Activated CD8-positive, alpha-beta memory T cell treated with anti-CD3 and anti-CD28 coated beads for 24 hours (primary cell): ENCODE data around the gene RABGAP1L.
"Not testable (repeated sequence)": the region's sequence is repeated elsewhere in the genome, so short reads cannot be mapped to it uniquely, and the experiment has no call there.

Experiments used
- DNase-seq: peaks from one replicate; pipeline ENCODE4 v3.0.0-alpha.2; 2020

Gene RABGAP1L

DNA sequence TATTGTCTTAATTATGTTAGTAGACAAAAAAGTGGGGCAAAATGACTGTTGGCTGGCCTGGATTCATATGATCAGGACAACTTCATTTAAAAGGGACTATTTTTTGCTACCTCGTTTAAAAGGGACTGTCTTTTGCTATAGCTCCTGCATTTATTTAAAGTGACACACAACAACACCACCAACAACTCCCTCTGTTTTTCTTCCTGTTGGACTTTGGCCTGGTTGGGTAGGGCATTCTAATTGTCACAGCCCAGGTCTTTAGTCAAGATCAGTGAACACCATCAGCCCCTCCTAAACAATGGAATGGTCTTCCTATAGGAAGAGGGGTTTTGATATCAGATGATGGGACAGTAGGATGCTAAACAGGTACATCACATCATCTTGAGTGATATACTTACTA lies 530.2 kb downstream of the RABGAP1L start:
- DNase-seq: no peak

DNA sequence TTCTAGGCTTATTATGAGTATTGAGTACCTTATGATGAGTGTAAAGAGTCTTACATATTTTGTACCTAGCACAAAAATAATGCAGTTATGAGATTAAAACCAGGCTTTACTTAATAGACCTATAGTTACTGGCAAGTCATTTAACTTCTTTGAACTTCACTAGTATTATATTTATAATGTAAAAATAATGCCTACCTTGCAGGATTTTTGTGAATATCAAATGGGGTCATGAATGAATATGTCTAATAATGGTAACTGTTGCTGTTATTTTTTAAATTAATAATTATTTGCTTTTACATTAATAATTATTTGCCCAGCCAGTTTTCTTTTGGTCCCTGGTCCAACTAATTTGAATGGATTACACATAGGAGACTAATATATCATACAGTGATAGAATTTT lies 530.9 kb downstream of the RABGAP1L start:
- no peak for DNase-seq

DNA sequence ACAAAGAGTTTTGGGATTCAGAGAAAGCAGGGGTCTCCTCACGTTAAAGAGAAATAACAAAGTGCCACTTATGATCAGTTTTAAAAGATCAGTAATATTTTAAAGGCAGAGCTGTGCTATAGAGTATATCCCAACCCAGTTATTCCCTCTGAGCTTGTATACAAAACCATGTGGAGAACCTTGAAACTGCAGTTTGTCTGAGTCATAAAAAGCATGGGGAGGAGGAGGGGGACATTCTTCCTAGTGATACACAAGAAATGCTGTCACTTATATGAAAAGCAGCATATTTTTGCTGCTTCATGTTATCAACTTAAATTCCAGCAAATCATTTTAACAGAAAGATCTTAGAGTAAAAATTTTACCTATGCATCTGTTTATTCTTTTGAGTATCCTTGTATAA lies 533.0 kb downstream of the RABGAP1L start:
- no peak for DNase-seq

DNA sequence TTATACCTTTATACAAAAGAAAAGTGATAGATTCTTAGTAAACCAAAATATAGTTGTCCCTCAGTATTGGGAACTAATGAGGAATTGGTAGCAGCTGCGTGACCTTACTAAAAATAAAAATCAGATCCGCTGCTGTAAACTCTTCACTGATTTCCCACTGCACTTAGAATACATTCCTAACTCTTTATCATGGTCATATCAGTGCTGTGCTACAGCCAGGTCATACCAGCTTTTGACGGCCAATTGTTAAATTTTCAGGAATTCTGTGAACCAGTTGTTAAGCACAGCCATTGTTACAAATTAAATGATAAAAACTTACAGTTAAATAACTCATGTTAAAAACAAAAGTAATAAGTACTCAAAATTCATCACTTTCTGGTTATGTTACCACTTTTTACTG lies 533.8 kb downstream of the RABGAP1L start:
- DNase-seq: no peak

DNA sequence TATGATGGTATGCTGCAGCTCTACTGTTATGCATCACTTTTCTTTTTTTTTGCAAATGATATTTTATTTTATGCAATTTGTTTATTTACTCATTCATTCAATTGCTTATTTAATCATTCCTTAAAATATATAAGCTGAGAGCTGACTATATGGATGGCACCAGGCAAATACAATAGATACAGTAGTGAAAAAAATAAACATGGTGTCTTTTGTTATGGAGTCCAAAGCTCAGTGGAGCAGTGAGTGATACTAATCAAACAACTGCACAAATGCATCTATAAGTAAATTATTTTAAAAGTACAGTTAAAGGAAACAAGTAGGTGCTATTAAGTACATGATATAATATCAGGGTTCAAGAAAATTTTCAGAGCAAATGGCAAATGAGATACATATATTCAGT lies 534.2 kb downstream of the RABGAP1L start:
- DNase-seq: not testable (repeated sequence)

DNA sequence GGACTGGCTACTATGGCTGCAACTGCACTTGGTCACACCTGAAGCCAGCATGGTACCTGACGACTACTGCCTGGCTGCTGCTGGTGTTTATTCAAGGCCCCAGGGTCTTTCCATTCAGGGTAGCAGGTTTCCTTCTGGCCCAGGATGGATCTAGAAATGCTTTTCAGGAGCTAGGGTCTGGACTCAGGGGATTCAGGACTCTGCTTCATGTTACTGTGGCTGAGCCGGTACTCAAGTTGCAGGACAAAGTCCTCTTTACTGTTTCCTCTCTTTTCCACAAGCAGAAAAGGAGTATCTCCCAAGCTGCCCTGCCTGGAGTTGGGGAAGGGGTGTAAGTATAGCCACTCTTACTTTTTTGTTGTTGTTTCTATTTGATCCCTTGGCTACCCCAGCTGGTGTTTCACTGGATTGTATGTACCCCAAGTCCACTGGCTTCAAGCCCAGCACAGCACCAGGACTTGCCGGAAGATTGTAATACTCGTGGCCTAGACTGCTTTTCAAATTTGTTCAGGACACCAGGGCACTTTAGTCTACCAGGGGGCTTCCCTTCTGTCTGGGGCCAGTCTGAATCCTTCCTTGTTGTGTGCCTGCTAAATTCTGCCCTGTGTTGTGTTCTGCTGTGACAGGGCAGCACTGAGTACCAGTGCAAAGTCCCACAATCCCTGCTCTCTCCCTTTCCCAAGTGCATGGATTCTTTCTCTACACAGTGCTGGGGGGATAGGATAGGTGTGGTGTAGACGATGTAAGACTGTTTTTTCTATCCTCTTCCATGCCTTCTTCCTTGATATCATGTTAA lies 536.9 kb downstream of the RABGAP1L start:
- DNase-seq: no peak

DNA sequence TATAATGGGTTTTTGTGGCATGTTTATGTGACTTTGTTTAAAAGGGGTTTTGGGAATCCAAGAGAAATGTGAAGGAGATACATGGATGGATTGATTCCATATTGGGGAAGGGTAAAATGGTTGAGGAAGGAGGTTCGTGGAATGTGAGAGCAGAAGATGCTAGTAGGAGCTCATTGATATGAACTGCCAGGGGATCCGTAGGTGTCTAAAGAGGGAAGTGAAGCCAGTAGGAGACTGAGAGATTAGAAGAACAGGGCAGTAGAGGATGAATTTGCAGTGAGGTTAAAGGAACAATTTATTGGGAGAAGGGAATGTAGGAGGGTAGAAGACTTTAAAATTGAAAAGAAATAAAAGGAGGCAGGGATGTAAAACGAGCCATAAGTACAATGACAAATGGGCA lies 541.0 kb downstream of the RABGAP1L start:
- no peak for DNase-seq

DNA sequence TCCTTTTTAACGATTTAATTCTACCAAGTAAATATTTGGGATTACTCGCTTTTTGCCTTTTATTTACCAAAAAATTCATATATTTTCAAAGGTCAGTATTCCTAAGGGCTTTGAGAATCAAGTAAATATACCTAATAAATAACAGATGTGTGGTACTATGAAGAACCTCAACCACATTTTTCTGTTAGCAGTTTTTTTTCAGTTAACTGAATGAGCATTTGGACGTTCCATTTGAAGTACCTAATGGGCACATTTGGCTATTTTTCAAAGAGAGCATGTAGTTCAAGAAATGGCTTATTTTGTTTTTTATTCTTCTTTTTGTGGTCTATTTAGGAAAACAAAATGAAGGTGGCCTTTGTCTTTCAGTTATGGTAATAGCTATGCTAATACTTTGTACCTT lies 541.5 kb downstream of the RABGAP1L start:
- DNase-seq: no peak

DNA sequence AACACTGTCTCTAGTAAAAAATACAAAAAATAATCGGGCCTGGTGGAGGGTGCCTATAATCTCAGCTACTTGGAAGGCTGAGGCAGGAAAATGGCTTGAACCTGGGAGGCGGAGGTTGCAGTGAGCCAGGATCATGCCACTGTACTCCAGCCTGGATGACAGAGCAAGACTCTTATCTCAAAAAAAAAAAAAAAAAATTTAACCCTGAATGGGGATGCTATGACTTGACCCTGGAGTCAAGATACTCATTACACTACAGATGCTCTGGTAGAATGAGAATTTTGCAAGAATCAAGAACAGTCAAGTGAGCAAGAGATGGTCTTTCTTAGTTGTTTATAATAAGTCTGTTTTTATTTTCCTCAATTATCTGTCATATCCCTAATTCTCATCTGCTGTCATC lies 542.2 kb downstream of the RABGAP1L start:
- DNase-seq: no peak

DNA sequence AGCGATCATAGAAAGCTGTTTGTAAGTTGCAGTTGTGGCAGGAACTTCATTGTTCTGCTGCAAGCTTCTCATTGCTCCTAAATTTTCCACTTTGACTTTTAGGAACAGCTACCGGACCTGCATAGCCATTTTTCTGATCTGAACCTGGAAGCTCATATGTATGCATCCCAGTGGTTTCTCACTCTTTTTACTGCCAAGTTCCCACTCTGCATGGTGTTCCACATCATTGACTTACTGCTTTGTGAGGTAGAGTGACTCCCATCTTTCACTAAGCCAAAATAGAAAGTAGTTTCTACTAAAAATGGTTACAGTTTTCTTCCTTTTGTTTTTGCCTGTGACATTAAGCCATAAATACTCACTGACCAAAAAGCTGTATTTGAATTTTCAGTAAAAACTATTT lies 542.7 kb downstream of the RABGAP1L start:
- DNase-seq: no peak

DNA sequence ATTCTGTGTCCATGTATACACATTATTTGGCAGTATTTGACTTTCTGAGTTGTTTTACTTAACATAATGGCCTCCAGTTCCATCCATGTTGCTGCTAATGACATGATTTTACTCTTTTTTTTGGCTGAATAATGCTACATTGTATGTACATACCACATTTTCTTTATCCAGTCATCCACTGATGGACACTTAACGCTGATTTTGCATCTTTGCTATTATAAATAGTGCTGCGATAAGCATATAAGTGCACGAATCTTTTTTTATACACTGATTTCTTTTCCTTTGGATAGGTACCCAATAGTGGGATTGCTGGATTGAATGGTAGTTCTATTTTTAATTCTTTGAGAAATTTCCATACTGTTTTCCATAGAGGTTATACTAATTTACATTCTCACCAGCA lies 544.0 kb downstream of the RABGAP1L start:
- no peak for DNase-seq

DNA sequence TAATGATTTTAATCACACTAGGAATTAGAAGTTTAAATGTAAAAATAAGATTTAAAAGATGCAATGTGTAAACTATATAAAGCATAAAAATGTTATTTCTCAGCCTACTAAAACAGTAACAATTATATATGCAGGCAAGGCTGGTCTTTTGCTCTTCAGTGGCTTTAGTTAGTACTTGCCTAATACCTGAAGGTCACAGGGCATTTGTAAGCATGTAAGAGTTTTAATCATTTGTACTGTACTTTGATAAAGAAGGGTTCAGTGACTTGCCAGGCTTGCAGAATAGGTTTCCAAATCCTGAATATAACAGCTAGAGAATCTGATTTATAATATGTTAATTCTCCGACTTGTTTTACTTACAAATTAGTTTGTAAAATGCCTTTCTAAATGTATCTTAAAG lies 545.0 kb downstream of the RABGAP1L start:
- DNase-seq: no peak

DNA sequence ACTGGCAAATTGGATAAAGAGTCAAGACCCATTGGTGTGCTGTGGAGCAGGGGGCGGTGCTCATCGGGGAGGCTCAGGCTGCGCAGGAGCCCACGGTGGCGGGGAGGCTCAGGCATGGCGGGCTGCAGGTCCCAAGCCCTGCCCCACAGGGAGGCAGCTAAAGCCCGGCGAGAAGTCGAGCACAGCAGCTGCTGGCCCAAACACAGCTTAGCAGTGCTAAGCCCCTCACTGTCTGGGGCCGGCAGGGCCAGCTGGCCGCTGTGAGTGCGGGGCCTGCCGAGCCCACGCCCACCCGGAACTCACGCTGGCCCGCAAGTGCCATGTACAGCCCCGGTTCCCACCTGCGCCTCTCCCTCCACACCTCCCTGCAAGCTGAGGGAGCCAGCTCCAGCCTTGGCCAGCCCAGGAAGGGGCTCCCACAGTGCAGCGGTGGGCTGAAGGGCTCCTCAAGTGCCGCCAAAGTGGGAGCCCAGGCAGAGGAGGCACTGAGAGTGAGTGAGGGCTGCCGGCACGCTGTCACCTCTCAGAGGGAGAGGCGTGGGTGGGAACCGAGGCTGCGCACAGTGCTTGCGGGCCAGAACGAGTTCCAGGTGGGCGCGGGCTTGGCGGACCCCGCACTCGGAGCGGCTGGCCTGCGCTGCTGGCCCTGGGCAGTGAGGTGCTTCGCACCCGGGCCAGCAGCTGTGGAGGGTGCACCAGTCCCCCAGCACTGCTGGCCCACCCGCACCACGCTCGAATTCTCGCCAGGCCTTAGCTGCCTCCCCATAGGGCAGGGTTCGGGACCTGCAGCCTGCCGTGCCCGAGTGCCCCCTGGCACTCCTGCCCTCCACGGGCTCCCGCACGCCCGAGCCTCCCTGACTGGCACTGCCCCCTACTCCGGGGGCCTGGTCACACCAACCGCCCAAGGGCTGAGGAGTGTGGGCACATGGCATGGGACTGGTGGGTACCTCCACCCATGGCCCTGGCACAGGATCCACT lies 551.8 kb downstream of the RABGAP1L start:
- DNase-seq: no peak

DNA sequence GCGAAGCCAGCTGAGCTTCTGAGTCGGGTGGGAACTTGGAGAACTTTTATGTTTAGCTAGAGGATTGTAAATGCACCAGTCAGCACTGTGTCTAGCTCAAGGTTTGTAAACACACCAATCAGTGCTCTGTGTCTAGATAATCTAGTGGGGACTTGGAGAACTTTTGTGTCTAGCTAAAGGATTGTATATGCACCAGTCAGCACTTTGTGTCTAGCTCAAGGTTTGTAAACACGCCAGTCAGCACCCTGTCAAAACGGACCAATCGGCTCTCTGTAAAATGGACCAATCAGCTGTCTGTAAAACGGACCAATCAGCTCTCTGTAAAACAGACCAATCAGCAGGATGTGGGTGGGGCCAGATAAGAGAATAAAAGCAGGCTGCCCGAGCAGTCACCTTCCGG lies 552.5 kb downstream of the RABGAP1L start:
- DNase-seq: not testable (repeated sequence)

DNA sequence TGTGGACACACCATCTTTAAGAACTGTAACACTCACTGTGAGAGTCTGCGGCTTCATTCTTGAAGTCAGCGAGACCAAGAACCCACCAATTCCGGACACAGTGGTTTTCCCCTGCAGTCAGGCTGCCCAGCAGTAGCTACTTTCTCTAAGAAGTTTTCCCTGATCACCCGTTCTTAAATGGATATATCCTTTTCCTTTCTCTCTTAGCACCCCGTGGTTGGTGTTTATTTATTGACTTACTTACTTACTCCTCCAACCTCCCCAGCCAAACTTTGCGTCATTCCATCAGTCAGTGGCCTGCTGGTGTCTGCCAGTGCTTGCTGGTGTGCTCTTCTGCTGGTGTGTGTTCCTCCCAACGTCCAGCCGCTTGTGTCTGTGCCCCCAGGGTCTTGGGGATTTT lies 553.2 kb downstream of the RABGAP1L start:
- DNase-seq: no peak

DNA sequence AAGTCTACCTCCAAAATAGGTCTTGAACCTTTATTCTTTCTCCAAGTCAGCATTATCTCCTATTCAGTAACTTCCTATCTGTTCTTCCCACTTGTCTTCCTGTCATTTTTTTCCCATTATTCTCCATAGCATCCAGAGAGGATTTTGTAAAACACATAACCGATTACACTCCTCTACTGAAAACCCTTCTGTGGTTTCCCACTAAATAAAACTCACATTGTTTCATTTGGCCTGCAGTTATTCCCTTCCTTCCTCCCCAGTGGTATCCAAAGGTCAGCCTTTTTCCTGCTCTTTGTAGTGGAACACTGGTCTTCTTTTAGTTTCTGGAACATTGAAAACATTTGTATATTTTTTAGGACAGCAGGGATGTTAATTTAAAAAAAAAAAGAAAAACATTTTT lies 554.5 kb downstream of the RABGAP1L start:
- no peak for DNase-seq

DNA sequence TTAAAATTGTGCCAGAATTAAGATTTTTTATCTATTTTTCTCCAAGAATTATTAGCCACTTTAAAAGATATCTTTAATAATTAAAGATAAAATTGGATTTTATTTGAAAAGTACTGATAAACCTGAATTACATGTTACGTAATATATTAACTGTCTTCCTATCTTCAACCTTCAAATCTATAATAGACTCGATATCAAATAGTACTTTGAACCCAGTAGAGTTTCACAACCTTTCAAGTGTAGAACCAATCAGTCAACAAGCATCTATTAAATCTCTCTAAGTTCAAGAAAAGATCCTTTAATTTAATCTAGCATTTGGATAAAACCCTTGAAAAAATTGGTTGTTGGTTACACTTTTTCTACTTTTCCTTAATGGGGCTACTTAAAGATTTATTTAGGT lies 559.9 kb downstream of the RABGAP1L start:
- no peak for DNase-seq

DNA sequence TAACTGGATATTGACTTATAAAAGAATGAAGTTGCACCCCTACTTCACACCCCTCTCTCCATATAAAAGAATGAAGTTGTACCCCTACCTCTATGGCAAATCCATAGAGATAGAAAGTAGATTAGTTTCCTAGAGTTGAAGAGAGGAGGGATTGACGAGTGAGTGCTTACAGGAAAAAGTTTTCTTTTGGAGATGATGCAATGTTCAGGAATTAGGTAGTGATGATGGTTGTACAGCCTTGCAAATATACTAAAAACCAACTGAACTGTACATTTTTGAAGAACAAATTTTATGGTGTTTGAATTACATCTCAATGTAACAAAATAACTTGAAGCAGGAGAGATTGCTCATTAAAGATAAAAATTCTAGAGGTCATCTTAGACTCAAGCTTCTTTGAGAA lies 561.3 kb downstream of the RABGAP1L start:
- no peak for DNase-seq

DNA sequence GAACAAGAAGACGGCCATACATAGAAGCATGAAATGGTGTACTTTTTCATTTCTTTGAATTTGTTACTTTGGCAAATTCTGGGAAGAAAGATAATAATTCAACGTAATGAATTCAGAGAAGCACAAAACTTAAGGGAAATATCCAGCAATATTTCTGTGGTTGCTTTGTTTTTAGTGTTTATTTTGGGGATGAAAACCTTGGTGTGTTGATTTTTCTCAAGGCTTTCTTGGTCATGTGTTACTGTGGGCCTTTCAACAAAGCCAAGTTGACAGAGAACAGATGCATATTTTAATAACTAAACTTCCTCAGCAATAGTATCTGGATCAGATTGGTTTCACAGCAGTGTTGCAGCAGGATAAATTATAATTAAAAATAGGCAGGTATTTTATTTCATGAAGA lies 561.9 kb downstream of the RABGAP1L start:
- DNase-seq: no peak

DNA sequence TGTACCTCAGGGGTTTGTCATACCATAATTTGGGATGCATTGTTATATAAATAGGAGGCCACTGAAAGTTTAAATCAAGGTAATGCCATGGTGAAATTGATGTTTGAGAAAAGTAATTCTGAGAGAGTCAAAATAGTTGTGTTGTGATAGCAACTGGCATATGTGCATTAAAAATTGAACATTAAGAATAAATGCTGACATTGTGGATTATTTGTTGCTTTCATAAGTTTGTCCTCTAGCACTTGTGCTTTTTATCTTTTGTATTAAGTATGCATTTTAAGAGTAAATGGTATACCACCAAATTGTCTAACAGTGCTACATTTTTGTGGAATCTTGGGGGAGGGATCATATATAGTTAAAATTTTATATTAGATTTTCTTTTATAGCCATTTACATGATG lies 564.5 kb downstream of the RABGAP1L start:
- DNase-seq: no peak

DNA sequence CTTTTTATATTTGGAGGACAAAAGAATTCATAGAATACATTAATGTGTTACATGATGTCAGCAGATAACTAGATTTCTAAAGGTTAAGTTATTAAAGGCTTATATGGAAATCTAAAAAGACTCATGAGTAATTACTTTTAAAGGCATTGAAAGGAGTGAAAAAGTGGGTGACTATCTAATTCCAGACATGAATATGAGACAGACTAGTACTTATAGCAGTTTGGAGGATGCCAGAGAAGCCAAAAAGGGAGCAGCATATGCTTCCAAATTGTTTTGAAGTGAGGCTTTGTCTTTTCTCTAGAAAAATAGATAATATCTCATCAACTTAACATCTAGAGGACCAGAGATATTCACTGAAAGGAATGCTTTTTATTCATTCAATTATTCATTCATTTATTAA lies 564.9 kb downstream of the RABGAP1L start:
- DNase-seq: no peak

DNA sequence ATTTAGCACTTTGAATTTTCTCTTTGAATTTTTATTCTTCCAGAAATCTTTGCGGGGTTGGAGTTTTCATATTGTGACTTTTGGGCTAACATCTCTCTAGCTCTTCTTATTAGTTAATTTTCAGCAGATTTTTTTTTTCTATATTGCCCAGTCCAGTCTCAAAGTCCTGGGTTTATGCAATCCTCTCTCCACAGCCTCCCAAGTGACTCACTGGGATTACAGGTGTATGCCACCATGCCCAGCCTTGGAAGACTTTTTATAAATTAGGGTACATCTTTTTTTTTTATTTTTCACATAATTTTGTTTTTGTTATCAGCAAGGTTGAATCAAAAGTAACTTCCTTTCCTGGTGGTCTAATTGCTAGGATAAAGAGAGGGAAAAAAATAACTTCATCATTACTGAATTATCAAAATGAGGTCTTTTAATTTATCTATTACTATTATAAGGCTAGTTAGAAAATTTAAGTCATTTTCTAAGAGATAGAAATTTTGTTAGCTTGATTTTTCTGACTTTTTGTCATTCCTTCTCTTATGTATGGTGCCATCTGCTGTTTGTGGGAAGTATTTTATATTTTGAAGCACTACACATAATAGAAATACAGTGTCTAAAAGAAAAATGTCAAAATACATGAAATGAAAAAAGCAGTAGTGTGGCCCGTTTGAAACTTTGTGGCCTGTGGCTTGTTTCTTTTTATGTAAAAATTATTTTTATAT lies 567.0 kb downstream of the RABGAP1L start:
- no peak for DNase-seq

DNA sequence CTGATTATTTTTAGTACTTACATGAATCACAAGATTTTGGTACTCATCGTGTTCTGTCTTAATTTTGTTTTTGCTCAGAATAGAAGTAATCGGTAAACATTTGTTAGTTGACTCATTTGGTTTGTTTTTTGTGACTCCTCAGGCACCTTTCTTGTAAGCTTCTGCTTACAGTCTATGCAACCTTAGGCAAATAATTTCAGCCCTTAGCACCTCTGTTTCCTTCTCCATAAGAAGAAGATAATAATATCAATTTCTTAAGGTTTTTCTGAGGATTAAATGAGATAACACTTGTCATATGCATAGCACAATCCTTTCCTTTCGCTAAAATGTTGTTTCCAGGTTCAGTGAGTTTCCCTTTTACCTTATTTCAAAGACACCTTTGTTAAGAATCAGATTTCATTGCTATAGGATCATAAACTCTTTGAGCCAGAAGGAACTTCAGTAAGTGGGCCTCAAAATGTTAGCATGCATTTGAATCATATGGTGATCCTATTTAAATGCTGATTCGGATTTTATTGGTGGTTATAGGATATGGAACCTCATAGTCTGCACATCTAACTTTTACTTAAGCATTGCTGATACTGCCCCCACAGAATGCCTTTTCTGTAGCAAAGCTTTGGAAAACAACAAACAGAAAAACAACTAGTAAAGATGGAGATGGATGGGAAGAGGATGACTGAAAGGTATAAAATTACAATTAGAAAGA lies 567.7 kb downstream of the RABGAP1L start:
- DNase-seq: no peak
